HG02623 (cell line): ENCODE results near the gene SMIM13.

Experiments
- ATAC-seq: cut with Tn5 transposase; IDR thresholded peaks from one replicate; pipeline ENCODE4 v1.9.1; 2021; ENCODE audit warnings: moderate library complexity; ENCODE audit not compliant: unreplicated experiment

The SMIM13 gene

DNA sequence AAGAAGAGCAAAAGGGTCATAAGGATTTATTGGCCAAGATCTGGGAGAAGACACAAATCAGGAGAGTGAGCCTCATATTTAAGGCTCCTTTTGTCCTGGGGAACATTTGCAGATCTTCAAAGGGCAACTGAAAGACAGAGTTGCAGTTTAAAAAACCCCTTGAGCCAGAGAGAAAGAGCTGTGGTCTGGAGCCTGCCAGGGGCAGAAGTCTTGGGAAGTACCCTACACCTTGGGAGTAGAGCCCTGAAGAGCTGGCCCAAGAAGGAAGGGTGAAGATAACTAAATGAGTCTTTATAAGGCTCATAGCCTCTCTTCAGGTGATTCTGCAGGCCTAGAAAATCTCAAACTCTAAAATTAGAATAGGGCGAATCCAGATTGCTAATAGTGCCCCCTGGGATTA lies 57.9 kb downstream of the SMIM13 start:
- no peak for ATAC-seq

GRCh38 chr6:11152581-11152980 lies 58.9 kb downstream of the SMIM13 start:
- no peak for ATAC-seq

GRCh38 chr6:11153447-11153846 lies 59.8 kb downstream of the SMIM13 start:
- no peak for ATAC-seq

- no peak for ATAC-seq
Measured at GRCh38 chr6:11155589-11155988, 62.0 kb downstream of the SMIM13 start.

- no peak for ATAC-seq
Measured at GRCh38 chr6:11160199-11160598, 66.6 kb downstream of the SMIM13 start.

DNA sequence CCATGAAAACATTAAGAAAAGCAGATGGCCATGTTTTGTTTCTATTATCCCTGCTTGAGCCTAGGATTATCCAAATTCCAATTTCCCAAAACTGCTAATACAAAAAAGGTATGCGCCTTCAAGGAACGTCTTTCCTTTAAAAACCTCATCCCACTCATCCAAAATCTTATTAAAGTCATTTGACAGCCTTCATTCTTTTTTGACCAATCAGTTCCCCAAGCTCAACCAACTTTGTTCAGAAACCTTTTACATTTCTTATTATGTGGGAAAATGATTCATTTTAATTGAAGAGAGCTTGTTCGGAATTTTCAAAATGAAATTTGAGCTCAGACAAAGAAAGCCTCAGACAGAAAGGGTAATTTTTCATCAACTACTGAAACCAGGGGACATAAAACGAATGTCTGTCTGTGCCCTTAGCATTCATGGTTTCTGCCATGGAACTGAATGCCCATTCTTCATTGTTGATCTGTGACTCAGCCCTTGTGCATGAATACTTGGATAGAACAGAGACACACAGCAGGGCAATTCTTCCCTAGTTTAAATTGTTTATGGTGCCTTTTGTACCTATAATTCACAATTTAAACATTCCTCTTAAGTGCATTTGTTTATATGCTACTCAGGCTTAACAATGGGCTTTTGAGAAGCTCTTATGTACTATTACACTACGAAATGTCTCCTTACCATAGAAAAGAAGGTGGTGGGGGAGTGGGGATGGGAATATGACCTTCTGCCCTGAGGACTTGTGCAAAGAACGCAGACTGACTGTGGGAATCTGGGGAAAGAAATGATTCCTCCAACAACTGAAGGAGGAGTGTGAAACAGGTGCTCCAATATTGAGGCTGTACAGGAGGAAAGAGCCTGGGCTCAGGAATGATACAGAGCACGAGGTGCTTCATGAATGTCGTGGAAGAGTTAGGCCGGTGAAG lies 67.7 kb downstream of the SMIM13 start:
- ATAC-seq, result no peak

DNA sequence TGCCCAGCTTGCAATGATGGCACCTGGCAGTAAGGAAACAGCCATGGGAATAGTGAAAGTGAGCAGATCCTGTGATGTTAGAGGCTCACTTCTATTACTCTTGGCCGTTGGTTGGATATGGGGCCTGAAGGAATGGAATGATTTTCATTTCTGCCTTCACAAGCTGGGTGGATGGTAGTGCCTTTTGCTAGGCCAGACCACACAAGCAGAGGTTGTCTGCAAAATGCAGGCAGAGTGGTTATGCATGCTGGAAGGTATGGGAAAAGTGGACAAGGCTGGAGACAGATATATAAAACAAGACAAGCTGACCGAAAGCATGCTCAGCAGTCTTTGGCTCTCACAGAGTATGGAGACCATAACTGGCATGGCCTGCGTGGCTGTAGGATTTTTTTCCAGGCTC lies 68.6 kb downstream of the SMIM13 start:
- no peak for ATAC-seq

GRCh38 chr6:11163932-11164331 lies 70.3 kb downstream of the SMIM13 start:
- ATAC-seq, result no peak

GRCh38 chr6:11164717-11165646 lies 71.3 kb downstream of the SMIM13 start:
- ATAC-seq, result no peak

DNA sequence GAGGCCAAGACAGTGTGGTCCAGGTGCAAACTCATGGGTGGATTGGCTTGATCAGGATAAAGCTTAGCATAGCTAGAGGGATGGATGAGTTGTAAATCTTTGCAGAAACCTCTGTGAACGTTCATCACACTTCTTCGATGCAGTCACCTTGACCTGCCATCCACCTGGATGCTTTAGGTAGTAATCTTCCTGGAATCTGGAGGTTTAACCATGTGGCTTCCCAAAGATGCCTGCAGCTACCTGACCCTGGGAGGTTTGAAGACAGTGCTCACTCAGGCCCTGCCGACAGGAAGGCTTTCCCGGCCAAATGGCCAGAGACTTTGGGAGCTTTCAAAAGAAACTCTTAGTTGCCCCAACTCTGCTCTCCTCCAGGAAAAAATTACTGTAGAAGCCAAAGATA lies 73.3 kb downstream of the SMIM13 start:
- no peak for ATAC-seq

DNA sequence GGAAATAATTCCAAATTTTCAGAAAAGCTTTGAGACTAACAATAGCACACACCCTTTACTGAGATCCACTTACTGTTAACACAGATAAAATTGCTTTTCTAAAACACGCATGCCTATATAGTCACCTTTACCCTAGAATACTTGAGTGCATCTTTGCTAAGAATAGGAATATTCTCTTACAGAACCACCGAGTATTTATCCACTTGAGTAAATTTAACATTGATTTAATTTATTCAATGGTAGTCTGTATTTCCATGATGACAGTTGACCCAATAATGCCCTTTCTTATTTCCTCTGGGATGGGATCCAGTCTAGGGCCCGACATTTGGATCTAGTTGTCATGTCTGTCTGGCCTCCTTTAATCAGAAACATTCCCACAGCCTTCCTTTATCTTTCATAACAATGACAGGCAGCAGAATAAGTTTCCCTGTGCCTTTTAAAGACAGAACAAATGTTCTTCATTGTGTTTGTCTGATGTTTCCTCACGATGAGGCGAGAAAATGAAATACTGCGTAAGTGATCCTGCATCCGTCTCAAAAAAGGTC lies 74.5 kb downstream of the SMIM13 start:
- ATAC-seq, result no peak

DNA sequence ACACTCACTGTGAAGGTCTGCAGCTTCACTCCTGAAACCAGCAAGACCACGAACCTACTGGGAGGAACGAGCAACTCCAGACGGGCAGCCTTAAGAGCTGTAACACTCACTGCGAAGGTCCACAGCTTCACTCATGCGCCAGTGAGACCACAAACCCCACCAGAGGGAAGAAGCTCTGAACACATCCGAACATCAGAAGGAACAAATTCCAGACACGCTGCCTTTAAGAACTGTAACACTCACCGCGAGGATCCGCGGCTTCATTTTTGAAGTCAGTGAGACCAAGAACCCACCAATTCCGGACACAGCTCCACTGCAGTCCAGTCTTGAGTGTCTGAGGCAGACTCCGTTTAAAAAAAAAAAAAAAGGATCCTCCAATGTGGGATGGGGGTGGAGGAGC lies 78.3 kb downstream of the SMIM13 start:
- ATAC-seq, result no peak

DNA sequence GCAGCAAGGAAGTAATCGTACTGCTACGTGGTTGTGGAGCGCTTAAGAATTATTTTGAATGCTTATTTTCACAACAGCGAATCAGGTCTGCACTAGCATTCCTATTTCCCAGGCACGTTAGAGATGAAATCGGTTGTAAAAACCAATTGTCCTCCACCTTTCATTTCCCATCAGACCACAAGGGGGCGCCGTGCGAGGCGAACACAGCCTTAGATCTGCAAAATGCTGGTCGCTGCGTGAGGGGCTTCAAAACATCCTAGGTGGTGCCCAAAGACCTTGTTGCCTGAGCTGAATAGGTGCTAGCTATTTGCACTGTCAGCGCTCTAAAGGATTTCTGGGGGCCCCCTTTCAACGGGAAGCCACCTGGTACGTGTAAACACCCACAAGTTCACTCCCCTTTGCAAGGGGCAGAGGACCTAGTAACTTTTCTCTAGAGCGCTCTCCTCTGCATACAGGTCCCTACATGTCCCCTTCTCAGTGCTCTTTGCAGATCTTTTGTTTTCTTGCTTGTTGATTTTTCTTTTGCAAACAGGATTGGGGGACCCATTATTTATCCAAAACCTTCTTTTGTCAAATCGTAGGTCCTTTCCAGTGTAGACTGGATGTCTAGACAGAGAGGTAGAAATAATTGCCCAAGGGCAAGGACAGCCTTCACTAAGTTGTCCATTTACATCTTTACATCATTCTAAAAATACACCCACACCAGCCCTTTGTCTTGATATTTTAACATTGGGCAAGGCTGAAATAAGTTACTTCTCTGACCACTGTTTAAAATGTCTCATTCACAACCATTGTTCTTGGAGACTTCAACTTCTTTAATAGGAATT lies 79.1 kb downstream of the SMIM13 start:
- ATAC-seq, result no peak

DNA sequence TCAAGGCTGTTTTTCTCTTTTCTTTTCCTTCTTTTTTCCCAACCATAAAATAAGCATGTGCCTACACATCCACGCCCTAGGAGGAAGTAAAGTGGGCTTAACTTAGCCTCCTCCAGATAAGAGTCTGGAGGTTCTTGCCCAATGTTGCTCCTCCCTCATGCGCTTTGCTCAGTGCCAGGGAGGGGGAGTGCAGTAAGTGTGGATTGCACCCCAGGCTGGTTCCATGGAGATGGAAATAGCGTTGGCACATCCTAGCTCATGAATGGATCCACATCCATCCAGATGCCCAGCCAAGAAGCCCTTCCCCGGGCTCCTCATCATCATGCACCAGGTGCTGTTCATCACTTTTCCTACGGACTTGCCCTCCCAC lies 80.6 kb downstream of the SMIM13 start:
- no peak for ATAC-seq

DNA sequence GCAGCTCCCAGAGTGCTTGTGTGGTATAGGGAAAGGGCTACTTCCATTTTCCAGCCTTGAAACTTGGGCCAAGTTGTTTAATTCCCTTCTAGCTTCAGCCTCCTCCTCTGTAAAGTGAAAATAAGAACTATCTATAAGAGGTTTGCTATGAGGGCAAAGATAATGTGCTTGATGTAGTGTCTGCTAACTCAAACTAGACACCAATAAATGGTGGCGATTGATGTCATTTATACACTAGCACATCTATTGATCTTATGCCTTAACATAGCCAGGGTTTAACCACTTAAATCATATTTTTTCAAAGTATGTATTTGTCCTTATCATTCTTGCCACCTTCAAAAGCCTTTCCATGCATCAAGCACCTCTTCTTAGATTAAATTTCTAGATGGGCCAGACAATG lies 83.6 kb downstream of the SMIM13 start:
- no peak for ATAC-seq

- no peak for ATAC-seq
Measured at GRCh38 chr6:11179088-11179418, 85.4 kb downstream of the SMIM13 start.

DNA sequence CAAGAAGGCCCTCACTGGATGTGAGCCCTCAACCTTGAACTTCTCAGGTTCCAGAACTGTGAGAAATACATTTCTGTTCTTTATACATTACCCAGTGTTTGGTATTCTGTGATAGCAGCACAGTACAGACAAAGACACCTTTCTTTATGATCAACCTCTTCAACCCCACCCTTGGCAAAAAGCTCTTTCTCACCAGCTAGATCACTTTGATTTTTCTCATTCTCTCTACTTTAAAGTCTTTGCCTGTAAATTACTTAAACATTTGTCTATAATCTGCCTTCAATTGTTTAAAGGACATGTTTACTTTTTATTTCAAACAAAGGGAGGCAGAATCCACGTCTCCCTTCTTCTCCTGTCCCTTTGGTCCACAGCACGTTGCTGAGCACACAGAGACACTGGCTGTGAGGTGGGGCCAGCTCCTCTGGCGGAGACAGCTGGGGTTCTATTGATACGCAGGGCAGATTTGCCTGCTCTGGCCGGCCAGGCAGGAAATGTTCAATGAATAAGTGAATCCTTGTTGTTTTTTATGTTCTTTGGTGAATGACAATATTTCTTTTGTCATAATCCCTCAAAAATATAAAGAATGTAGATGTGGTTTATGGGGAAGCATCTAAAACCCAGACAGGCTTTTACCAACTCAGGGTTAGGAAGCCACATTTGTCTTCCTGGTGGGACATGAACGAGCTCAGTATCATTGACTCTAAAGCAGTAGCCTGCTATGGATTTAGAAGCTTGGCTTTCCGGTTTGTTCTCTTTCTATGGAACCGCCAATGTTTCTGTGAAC lies 86.0 kb downstream of the SMIM13 start:
- ATAC-seq, result no peak

DNA sequence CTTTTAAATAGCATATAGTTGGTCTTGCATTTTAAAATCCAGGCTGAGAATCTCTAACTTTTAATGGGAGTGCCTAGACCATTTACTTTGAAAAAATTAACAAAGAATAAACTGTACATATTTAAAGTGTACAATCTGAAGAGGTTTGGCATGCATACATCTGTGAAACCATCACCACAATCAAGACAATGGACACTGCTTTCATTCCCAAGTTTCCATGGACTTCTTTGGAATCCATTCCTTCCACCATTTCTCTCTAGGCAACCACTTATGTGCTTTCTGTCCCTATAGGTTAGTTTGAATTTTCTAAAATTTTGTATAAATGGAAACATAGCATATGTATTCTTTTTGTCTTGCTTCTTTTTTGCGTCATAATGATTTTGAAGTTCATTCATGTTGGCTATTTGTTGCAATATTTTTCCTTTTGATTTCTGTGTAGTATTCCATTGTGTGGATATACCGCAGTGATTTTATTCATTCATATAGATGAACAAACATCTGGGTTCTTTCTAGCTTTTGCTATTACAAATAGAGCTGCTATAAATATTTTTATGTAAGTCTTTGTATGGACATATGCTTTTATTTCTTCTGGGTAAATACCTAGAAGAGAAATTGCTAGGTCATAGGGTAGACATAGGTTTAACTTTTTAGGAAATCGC lies 88.0 kb downstream of the SMIM13 start:
- no peak for ATAC-seq

DNA sequence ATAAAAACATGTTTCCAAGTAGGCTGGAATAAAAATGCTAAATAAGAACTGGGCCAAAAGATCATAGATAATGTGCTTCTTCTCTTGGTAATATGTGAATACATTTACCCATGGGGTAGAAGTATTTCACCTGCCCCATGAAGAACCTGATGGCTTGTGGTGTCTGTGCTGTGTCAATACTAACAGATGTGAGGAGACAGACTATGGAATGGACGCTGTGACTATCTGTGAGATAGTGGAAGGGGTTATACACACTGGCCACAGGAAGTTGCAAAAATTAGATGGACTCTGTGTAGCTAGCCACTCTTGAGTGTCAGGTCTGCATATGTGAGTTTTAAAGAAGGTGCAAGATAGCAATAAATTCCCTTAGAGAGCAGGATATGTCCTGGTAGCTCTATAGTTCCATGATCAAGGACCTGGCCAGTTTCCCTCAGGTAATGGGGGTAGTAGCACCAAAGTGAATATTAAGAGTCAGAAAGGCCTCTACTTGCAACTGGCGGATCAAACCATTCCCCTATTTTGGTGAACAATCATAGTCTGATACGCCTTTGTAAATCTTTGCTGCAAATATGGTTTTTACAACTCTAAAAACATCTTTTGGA lies 90.2 kb downstream of the SMIM13 start:
- ATAC-seq, result no peak
